OCI-LY1 (cell line): Measurements from ENCODE around the gene SEMA3G.

ENCODE experiments used
- H2AFZ ChIP-seq: fragments of 200-600 bp; sonication (generic), shearing (Covaris generic); 2 replicates; pipeline ENCODE4 v1.6.0; 2014; ENCODE audit warnings: antibody characterized with exemption, mild to moderate bottlenecking, low read length
- H3F3A ChIP-seq: fragments of 200-600 bp; sonication (generic), shearing (Covaris generic); 2 replicates; pipeline ENCODE4 v1.6.0; 2014; ENCODE audit warnings: mild to moderate bottlenecking, antibody characterized with exemption, low read length, moderate library complexity; ENCODE audit not compliant: insufficient read depth
- H3K27ac ChIP-seq: fragments of 200-600 bp; sonication (generic); 2 replicates; pipeline ENCODE4 v1.5.1; 2014; ENCODE audit warnings: low read length, mixed run types, mild to moderate bottlenecking, low read depth; ENCODE audit not compliant: poor library complexity, severe bottlenecking
- H3K27me3 ChIP-seq: fragments of 200-600 bp; sonication (generic); 2 replicates; pipeline ENCODE4 v1.6.0; 2014; ENCODE audit warnings: antibody characterized with exemption, mild to moderate bottlenecking, low read length, moderate library complexity; ENCODE audit not compliant: insufficient read depth
- H3K36me3 ChIP-seq: fragments of 200-600 bp; sonication (generic); 2 replicates; pipeline ENCODE4 v1.6.1; 2014; ENCODE audit warnings: mild to moderate bottlenecking, antibody characterized with exemption, low read length, moderate library complexity, mixed read lengths; ENCODE audit not compliant: insufficient read depth
- H3K4me1 ChIP-seq: fragments of 200-600 bp; sonication (generic); 2 replicates; pipeline ENCODE4 v1.5.1; 2014; ENCODE audit warnings: mild to moderate bottlenecking, low read length, moderate library complexity; ENCODE audit not compliant: insufficient read depth, severe bottlenecking
- H3K4me2 ChIP-seq: fragments of 200-600 bp; sonication (generic), shearing (Covaris generic); 2 replicates; pipeline ENCODE4 v1.6.1; 2014; ENCODE audit warnings: low read length
- H3K4me3 ChIP-seq: fragments of 200-600 bp; sonication (generic); 2 replicates; pipeline ENCODE4 v1.5.1; 2014; ENCODE audit warnings: low read length, low read depth, mild to moderate bottlenecking, mixed read lengths; ENCODE audit not compliant: poor library complexity, severe bottlenecking
- H3K79me2 ChIP-seq: fragments of 200-600 bp; shearing (Covaris generic); 2 replicates; pipeline ENCODE4 v1.6.1; 2016; ENCODE audit warnings: mixed run types, low read length, mixed read lengths; ENCODE audit not compliant: insufficient read depth
- H3K9ac ChIP-seq: fragments of 200-600 bp; sonication (generic), shearing (Covaris generic); 2 replicates; pipeline ENCODE4 v1.6.1; 2014; ENCODE audit warnings: mild to moderate bottlenecking, low read length, mixed read lengths
- H3K9me2 ChIP-seq: fragments of 200-600 bp; sonication (generic), shearing (Covaris generic); 2 replicates; pipeline ENCODE4 v1.6.1; 2014; ENCODE audit warnings: low read depth, mild to moderate bottlenecking, low read length, mixed read lengths
- H3K9me3 ChIP-seq: fragments of 200-600 bp; shearing (Covaris generic); 2 replicates; pipeline ENCODE4 v1.6.1; 2014; ENCODE audit warnings: low read length, mixed read lengths
- H4K20me1 ChIP-seq: fragments of 200-600 bp; sonication (generic), shearing (Covaris generic); 2 replicates; pipeline ENCODE4 v1.6.0; 2016; ENCODE audit warnings: mild to moderate bottlenecking, low read length; ENCODE audit not compliant: insufficient read depth
- CTCF ChIP-seq: fragments of 200-600 bp; sonication (generic), shearing (Covaris generic); IDR thresholded peaks from 2 replicates; pipeline ENCODE4 v1.5.1; 2017; ENCODE audit warnings: mild to moderate bottlenecking, antibody characterized with exemption, low read length, moderate library complexity, mixed read lengths
- EZH2 ChIP-seq: fragments of 200-600 bp; sonication (generic), shearing (Covaris generic); IDR thresholded peaks from 2 replicates; pipeline ENCODE4 v1.8.0; 2017; ENCODE audit warnings: borderline replicate concordance, mixed run types, mild to moderate bottlenecking, antibody characterized with exemption, low read length, moderate library complexity, mixed read lengths

Gene SEMA3G

GRCh38 chr3:52402101-52402521 lies 42.8 kb downstream of the SEMA3G start:
- no peak overlapping the region for H2AFZ ChIP-seq

GRCh38 chr3:52401551-52401950 lies 43.4 kb downstream of the SEMA3G start:
- H3K9me2 ChIP-seq, result no peaks in the 10 kb centered on the region
- H3K9me3 ChIP-seq, result no peaks in the 10 kb centered on the region
- no peaks in the 10 kb centered on the region for H3K27me3 ChIP-seq
- peaks cover 60% of the 10 kb centered on the region for H3K36me3 ChIP-seq
- no peak for TF ChIP-seq EZH2
- TF ChIP-seq CTCF, result no peak
- H3K79me2 ChIP-seq, result no peaks in the 10 kb centered on the region
- no peak overlapping the region for H3K4me2 ChIP-seq
- H3K4me1 ChIP-seq, result no peaks in the 10 kb centered on the region
- no peaks in the 10 kb centered on the region for H4K20me1 ChIP-seq
- no peak overlapping the region for H3K9ac ChIP-seq
- H3F3A ChIP-seq, result no peaks in the 10 kb centered on the region
- H3K27ac ChIP-seq, result no peak overlapping the region
- H3K4me3 ChIP-seq, result no peak overlapping the region
- no peak overlapping the region for H2AFZ ChIP-seq

More at GRCh38 chr3:52402101-52402521, 42.8 kb downstream of the SEMA3G start:
- Histone ChIP-seq H3K4me3 (no peak overlapping the region), H3K9ac (no peak overlapping the region), H3K27me3 (no peaks in the 10 kb centered on the region), H3K27ac (no peak overlapping the region), H3K4me2 (no peak overlapping the region), H3K36me3 (peaks cover 65% of the 10 kb centered on the region), H3K79me2 (no peaks in the 10 kb centered on the region), H3K9me3 (no peaks in the 10 kb centered on the region), H3K9me2 (no peaks in the 10 kb centered on the region), H3F3A (no peaks in the 10 kb centered on the region), H4K20me1 (no peaks in the 10 kb centered on the region), H3K4me1 (no peaks in the 10 kb centered on the region)
- no peak for TF ChIP-seq CTCF
- TF ChIP-seq EZH2, result no peak

- Histone ChIP-seq H4K20me1 (no peaks in the 10 kb centered on the region), H3K9ac (no peak overlapping the region), H3K4me2 (no peak overlapping the region), H3F3A (no peaks in the 10 kb centered on the region), H3K4me3 (no peak overlapping the region), H3K9me2 (no peaks in the 10 kb centered on the region), H3K4me1 (no peaks in the 10 kb centered on the region), H2AFZ (no peak overlapping the region), H3K27ac (no peak overlapping the region), H3K27me3 (no peaks in the 10 kb centered on the region), H3K9me3 (no peaks in the 10 kb centered on the region), H3K36me3 (peaks cover 54% of the 10 kb centered on the region), H3K79me2 (no peaks in the 10 kb centered on the region)
- TF ChIP-seq EZH2 (no peak), CTCF (no peak)
Measured at GRCh38 chr3:52401021-52401420, 43.9 kb downstream of the SEMA3G start.
